Tracheal epithelial cell (primary cell): ENCODE data around the gene GSE1. TPM values are rescaled to one million over a fixed set of nuclear protein-coding genes. Genes with fewer than 3 reads are reported as not detected.

Experiments used
- total RNA-seq: library from RNA; depleted of rRNA; stranded (reverse); fragments of >200 nt; gene quantifications from 2 replicates; pipeline ENCODE4 v1.2.1, GENCODE V29; 2014

The GSE1 gene
- total RNA-seq = 9.6 and 11.7 TPM in 2 replicates

DNA sequence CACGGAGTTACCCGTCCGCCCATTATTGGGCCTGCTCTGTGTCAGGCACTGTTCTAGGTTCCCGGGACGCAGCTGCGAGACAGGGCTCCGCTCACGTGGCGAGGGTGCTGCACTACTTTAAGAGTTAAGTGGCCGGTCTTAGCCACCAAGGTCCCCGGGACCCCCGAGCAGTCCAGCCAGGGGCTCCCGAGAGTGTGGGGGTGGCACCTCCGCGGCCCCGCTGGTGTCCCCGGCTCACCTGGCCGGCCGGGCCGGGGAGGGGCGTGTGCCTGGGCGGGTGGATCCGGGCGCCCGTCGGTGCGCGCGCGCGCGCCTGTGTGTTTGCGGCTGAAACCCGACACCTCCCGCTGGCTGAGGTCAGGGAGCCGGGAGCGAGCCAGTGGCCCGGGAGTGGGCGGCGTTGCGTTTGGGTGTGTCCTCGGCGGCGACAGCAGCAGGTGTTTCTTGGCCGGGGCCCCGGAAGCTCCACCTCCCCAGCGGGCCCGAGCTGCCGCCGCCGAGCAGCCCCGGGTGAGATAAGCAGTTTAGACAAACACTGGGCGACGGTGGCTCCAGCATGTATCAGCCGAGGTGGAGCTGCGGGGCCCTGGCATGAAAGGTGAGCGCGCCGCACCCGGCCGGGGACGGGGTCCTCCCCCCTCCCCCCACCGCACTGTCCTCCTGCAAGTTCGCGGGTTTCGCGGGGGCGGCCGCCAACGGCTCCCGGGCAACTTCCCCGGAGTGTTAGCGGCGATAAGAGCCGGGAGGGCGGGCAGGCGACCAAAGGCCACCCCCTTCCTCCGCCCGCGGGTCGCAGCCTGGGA, at the start of gene GSE1:
Gene GSE1 (plus strand): TSS at position 522 of the 803 bp plus-strand sequence. CDS start 70 bp downstream, at position 592.

DNA sequence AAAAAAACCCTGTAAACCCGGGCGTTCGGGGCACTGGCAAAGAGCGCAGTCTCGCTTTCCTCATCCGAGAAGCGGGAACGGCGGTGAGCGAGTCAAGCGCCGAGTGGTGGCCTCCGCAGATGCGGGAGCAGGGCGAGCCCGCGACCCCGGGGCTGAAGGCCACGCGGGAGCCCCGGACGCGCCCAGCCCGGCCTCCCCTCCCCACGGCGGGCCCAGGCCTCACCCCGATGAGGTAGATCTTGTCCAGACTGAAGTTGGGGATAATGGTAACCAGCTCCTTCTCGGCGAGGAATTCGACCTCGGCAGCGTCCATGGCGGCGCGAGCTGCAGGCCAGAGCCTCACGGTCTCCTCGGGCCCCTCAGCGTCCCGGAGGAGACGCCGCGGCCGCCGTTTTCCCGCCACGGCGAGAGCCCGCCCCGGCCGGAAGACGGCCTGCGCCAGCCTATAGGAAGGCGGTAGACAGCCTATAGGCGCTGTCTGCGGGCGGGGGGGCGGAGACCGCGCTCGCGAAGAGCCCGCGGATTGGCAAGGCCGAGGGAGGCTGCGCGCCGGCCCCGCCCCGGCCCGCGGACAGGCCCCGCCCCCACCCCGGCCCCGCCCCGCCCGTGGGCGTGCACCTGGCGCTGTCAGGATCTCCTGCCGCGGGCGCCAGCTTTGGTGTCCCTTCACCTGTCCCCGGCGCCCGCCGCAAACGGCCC, 75.6 kb downstream of the GSE1 start, which contains the start of gene GINS2:
Gene GINS2 (minus strand): TSS at position 369 of the 699 bp plus-strand sequence. CDS start 56 bp downstream, at position 313.

Other genes with a start within 250 kb of the GSE1 start
- gene GINS2, start 75.6 kb downstream of the GSE1 start, total RNA-seq = 0.64 and 2.4 TPM in 2 replicates
- 100 and 109 TPM in 2 replicates for gene C16orf74, start 137.8 kb downstream of the GSE1 start, total RNA-seq
- gene EMC8, start 186.2 kb downstream of the GSE1 start, total RNA-seq = 23.4 and 44.3 TPM in 2 replicates
- gene COX4I1, start 186.4 kb downstream of the GSE1 start, total RNA-seq = 442 and 473 TPM in 2 replicates